SK-MEL-5 (cell line): ENCODE results near the gene RGS3. TPM values are rescaled to one million over a fixed set of nuclear protein-coding genes. Genes with fewer than 3 reads are reported as not detected.
A peak's percentile ranks its signal among the peaks of the same experiment; 100 is the strongest.

Experiments
- DNase-seq: peaks from one replicate; pipeline ENCODE4 v3.0.0-alpha.2; 2016; ENCODE audit warnings: low read depth, low spot score
- in situ Hi-C: cut with HindIII; loops from 2 replicates; pipeline ENCODE4 v1.10.0; 2016; ENCODE audit warnings: low sequenced_read_pairs, high pct_unique_total_duplicates, low pct_unique_long_range_greater_than_20kb
- total RNA-seq: library from RNA; depleted of rRNA; stranded (reverse); fragments of >200 nt; shearing (Covaris generic); gene quantifications from 2 replicates; pipeline ENCODE4 v1.2.3, GENCODE V29; 2014

RGS3 gene
- total RNA-seq, 1 experiment from 2014 or later: 25.0 TPM

GRCh38 chr9:113593682-113594281 is 130.3 kb downstream of the RGS3 start:
- DNase-seq: peak; percentile 98
- in situ Hi-C loops: no loop called here

DNA sequence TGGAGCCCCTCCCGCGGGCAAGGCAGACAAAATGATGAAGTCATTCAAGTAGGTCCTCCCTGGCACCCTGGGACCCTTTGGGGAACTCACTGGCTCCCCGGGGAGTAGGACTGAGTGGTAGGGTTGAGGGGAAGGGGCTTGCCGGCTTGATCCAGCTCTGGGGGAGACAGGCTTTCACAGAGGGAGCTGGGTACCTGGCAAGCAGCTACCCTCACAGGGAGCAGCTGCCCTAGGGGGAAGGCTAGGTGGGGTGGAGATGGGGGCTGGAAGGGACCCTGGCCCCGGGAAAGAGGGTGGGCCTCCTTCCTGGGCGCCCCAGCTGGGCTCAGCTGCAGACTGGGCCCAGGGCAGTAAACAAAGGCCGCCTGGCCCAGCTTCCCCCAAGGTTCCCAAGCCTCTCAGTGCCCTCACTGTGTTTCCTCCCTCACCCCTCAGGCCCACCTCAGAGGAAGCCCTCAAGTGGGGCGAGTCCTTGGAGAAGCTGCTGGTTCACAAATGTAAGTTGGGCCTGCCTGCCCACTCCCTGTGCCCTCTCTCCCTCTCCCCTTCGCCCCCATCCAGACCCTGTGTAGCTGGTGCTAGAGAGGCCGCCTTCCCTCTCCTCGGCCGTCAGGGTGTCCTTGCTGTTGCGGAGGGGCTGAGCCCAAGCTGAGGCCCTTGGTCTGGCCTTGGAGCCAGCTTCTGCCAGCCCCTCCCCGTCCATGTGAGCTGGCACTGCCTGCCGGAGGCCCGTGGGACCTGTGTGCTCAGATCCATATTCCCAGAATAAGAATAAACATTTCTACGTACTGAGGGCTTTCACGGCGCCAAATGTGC is 131.2 kb downstream of the RGS3 start:
- in situ Hi-C loops: no loop called here

DNA sequence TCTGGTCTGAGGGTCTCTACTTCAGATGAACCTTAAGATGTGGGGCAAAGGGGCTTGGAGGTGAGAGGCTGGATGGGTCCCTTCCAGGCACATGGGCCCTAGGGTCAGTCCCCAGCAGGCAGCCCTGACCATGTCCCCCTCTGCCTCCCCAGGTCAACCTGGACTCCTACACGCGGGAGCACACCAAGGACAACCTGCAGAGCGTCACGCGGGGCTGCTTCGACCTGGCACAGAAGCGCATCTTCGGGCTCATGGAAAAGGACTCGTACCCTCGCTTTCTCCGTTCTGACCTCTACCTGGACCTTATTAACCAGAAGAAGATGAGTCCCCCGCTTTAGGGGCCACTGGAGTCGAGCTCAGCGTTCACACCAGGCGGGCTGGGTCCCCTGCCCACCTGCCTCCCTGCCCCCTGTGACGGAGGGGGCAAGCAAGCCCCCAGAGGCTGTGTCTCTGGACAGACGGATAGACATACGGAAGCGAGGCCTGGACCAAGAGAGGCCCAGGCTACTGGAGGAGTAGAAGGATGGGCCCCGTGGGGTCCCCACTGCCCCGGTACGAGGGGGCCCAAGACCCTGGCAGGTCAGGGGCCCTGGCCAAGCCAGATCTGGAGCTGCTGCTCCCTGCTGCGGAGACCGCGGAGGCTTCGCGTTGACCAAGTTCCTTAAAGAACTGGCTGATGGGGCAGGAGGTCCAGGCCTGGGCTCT is 133.2 kb downstream of the RGS3 start:
- in situ Hi-C loops: no loop called here
- DNase-seq: no peak

More for the DNA sequence above, 131.2 kb downstream of the RGS3 start:
- no peak for DNase-seq

DNA sequence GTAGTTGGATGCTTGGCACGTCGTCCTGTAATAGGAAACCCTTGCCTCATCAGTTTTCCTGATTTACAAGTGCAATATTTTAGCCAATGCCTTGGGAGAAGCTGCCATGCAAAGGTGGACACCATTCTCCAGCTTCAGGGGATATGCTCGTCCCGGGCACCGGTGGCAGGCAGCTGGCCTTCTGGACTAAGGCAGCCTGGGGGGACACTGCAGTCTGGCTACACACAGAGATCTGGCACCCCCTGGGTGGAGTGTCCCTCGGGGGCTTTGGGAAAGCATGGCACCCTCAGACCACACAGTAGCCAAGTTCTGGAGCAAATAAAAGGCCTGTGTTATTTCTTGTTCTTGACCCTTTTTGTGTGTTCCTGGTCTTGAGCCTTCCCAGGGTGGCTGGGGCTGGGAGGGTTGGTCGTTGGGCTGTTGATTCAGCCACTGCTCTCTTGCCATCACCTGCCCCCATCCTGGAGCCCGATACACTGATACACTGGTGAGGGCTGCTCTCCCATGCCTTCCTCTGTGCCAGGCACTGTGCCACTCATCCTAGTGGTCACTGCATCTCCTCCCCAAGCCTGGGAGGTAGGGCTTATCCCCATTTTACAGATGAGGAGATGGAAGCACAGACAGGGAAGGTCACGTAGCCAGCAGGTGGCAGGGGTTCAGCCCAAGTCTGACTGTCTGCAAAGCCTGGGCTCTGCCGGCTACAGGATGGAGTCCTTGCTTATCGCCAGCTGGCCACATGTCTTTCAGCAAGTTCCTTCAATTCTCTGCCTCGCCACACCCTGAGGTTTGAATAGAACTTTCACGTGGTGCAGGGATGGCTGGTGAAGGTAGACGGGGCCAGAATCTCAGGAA is 134.1 kb downstream of the RGS3 start:
- in situ Hi-C loops: no loop called here
- DNase-seq: no peak

- DNase-seq: no peak
- in situ Hi-C loops: no loop called here
These were observed 134.9 kb downstream of the RGS3 start for GRCh38 chr9:113598451-113598850.

- no peak for DNase-seq
- in situ Hi-C loops: no loop called here
These were observed 135.4 kb downstream of the RGS3 start for GRCh38 chr9:113598883-113599282.

DNA sequence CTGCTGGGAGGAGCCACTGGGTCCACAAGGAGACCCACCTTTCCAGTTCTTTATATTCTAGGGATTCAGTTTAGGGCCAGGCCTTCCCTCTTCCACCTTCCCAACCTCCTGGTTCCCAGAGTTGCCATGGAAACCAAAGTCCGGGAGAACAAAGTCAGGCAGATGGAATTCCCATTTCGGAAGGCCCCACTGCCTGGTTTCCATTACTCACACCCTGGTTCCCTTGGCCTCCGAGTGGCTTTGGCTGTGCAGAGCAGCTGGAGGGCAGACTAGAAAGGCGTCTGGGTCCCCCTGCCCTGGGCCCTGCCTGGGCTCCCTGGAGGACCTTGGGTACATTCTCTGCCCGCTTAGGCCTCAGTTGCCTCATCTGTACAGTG is 136.1 kb downstream of the RGS3 start:
- in situ Hi-C loops: no loop called here
- no peak for DNase-seq

- DNase-seq: no peak
- in situ Hi-C loops: no loop called here
These were observed 136.7 kb downstream of the RGS3 start for GRCh38 chr9:113600023-113600823.

- in situ Hi-C loops: no loop called here
- DNase-seq: no peak
These were observed 137.5 kb downstream of the RGS3 start for GRCh38 chr9:113600871-113601614.

GRCh38 chr9:113601656-113602055 is 138.1 kb downstream of the RGS3 start:
- no peak for DNase-seq
- in situ Hi-C loops: no loop called here

- in situ Hi-C loops: no loop called here
- peak; percentile 30 for DNase-seq
These were observed 138.9 kb downstream of the RGS3 start for GRCh38 chr9:113602126-113603047.

- in situ Hi-C loops: no loop called here
These were observed 139.5 kb downstream of the RGS3 start for GRCh38 chr9:113603048-113603375.

DNA sequence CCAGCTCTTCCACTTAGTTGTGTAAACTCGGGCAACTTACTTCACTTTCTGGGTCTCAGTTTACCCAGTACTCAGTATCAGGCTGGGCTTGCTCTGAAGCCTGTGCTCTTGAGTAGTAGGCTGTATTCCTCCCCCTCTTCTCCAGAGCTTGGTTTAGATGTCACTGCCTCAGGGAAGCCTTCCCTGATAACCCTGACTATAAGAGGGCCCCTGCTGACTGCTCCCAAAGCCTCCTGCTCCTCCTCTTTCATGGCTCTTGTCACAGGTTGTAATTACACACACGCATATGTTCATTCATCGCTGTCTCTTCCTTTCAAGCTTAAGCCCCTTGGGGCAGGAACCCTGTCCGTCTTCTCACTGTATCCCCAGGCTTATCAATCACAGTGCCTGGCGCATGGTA is 140.2 kb downstream of the RGS3 start:
- no peak for DNase-seq
- in situ Hi-C loops: no loop called here

More at GRCh38 chr9:113603048-113603375, 139.5 kb downstream of the RGS3 start:
- no peak for DNase-seq

DNA sequence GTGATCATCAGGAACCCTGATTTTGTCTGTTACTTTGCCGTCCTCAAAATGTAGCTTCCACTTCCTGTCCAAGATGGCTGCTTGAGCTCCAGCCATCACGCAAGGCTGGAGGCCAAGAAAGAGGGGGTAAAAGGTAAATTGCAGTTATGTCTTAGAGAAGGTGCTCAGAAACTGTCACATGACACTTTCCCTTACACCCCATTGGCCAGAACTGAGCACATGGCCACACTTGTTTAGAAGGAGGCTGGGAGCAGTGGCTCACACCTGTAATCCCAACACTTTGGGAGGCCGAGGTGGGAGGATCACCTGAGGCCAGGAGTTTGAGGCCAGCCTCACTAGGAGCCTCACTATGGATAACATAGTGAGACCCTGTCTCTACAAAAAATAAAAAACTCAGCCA is 140.9 kb downstream of the RGS3 start:
- in situ Hi-C loops: no loop called here

DNA sequence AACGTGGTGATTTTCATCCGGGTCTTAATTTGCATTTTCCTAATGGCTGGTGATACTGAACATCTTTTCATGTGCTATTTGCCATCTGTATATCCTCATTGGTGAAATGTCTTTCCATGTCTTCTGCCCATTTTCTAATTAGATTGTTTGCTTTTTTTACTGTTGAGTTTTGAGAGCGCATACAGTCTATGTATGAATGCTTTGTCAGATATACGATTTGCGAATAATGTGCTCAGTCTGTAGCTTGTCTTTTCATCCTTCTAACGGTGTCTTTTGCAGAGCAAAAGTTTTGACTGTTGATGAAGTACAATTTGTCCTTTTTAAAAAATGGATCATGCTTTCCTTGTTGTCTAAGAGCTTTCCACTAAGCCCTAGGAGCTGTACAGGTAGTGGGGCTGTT is 143.0 kb downstream of the RGS3 start:
- in situ Hi-C loops: no loop called here
- DNase-seq: no peak

More for the DNA sequence above, 140.9 kb downstream of the RGS3 start:
- DNase-seq: no peak
